GM19397 (cell line): ENCODE measurements around the gene SDHAF3.
A peak's percentile ranks its signal among the peaks of the same experiment; 100 is the strongest.

Experiments used
- ATAC-seq: cut with Tn5 transposase; IDR thresholded peaks from one replicate; pipeline ENCODE4 v1.9.1; 2021; ENCODE audit warnings: mild to moderate bottlenecking, moderate library complexity; ENCODE audit not compliant: unreplicated experiment

Gene SDHAF3

GRCh38 chr7:97215556-97215955 is 98.1 kb downstream of the SDHAF3 start:
- ATAC-seq, result no peak

GRCh38 chr7:97218767-97219166 is 101.3 kb downstream of the SDHAF3 start:
- ATAC-seq, result no peak

GRCh38 chr7:97219237-97219636 is 101.7 kb downstream of the SDHAF3 start:
- ATAC-seq, result no peak

GRCh38 chr7:97224316-97224715 is 106.8 kb downstream of the SDHAF3 start:
- ATAC-seq, result no peak

- ATAC-seq, result peak; percentile 89
Observed at GRCh38 chr7:97226541-97226940, 109.0 kb downstream of the SDHAF3 start.
